ENCODE data around the gene ACER3. TPM values are rescaled to one million over a fixed set of nuclear protein-coding genes. Genes with fewer than 3 reads are reported as not detected.

ACER3 gene
- total and polyA plus RNA-seq, 8 donors, result 2.1 to 25.9 (median 8.5) TPM

GRCh38 chr11:77038825-77039326 lies 178.2 kb downstream of the ACER3 start:
- peaks cover 0 to 65% (median 23%) of the 10 kb centered on the region in 3 donors for H3K27me3 ChIP-seq
- H3K4me3 ChIP-seq, result no peak overlapping the region
- TF ChIP-seq POLR2AphosphoS5 (IDR thresholded peaks at IDR 0.05) (no peak), EP300 (IDR thresholded peaks at IDR 0.05) (no peak), POLR2A (IDR thresholded peaks at IDR 0.05) (no peak), CTCF (IDR thresholded peaks at IDR 0.05) (no peak)
- peaks cover 0 to 15% (median 0%) of the 10 kb centered on the region in 4 donors for H3K36me3 ChIP-seq
- WGBS, 5 donors, result 75 to 86% (median 81%) methylated on average over 16 of the region's 16 CpGs
- peaks cover 16 to 41% (median 29%) of the 10 kb centered on the region in 4 donors for H3K4me1 ChIP-seq
- no peak overlapping the region for H3K27ac ChIP-seq
- no peak for DNase-seq
- intact Hi-C loops (cut with DNase I; ENCODE audit: low total_unique reads), result no loop called here
- H3K9me3 ChIP-seq, result no peaks in the 10 kb centered on the region

DNA sequence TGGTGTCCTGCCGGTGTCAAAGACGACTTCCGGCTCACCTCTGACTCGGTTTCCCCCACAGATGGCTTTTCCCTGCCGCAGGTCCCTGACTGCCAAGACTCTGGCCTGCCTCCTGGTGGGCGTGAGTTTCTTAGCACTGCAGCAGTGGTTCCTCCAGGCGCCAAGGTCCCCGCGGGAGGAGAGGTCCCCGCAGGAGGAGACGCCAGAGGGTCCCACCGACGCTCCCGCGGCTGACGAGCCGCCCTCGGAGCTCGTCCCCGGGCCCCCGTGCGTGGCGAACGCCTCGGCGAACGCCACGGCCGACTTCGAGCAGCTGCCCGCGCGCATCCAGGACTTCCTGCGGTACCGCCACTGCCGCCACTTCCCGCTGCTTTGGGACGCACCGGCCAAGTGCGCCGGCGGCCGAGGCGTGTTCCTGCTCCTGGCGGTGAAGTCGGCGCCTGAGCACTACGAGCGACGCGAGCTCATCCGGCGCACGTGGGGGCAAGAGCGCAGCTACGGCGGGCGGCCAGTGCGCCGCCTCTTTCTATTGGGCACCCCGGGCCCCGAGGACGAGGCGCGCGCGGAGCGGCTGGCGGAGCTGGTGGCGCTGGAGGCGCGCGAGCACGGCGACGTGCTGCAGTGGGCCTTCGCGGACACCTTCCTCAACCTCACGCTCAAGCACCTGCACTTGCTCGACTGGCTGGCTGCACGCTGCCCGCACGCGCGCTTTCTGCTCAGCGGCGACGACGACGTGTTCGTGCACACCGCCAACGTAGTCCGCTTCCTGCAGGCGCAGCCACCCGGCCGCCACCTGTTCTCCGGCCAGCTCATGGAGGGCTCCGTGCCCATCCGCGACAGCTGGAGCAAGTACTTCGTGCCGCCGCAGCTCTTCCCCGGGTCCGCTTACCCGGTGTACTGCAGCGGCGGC lies 179.0 kb downstream of the ACER3 start:
- Histone ChIP-seq H3K27me3 (peaks cover 0 to 67% (median 23%) of the 10 kb centered on the region in 3 donors), H3K36me3 (peaks cover 0 to 15% (median 0%) of the 10 kb centered on the region in 4 donors), H3K27ac (no peak overlapping the region), H3K4me3 (peak overlapping the region; percentile 25 to 49 (median 36)), H3K4me1 (peaks cover 16 to 40% (median 27%) of the 10 kb centered on the region in 4 donors), H3K9me3 (no peaks in the 10 kb centered on the region)
- TF ChIP-seq EP300 (IDR thresholded peaks at IDR 0.05) (no peak), CTCF (IDR thresholded peaks at IDR 0.05) (peak in 2 of 7 experiments; percentile 7 to 40)
- intact Hi-C loops (cut with DNase I; ENCODE audit: low total_unique reads), result no loop called here
- DNase-seq, result peak in 1 of 2 donors; percentile 81
- WGBS, 5 donors, result 29 to 64% (median 56%) methylated on average over 15 to 109 of the region's 109 CpGs

GRCh38 chr11:77040401-77040777 lies 179.7 kb downstream of the ACER3 start:
- Histone ChIP-seq H3K36me3 (peaks cover 0 to 15% (median 0%) of the 10 kb centered on the region in 4 donors), H3K4me1 (peaks cover 16 to 33% (median 24%) of the 10 kb centered on the region in 4 donors), H3K9me3 (no peaks in the 10 kb centered on the region), H3K27ac (no peak overlapping the region), H3K4me3 (peak overlapping the region in 2 of 4 donors; percentile 43 to 49), H3K27me3 (peaks cover 0 to 73% (median 23%) of the 10 kb centered on the region in 3 donors)
- TF ChIP-seq POLR2AphosphoS5 (IDR thresholded peaks at IDR 0.05) (no peak), EP300 (IDR thresholded peaks at IDR 0.05) (no peak), CTCF (IDR thresholded peaks at IDR 0.05) (no peak), POLR2A (IDR thresholded peaks at IDR 0.05) (no peak)
- DNase-seq, result no peak
- intact Hi-C loops (cut with DNase I; ENCODE audit: low total_unique reads), result no loop called here
- WGBS, 5 donors, result 79 to 98% (median 87%) methylated on average over 12 to 37 of the region's 37 CpGs

DNA sequence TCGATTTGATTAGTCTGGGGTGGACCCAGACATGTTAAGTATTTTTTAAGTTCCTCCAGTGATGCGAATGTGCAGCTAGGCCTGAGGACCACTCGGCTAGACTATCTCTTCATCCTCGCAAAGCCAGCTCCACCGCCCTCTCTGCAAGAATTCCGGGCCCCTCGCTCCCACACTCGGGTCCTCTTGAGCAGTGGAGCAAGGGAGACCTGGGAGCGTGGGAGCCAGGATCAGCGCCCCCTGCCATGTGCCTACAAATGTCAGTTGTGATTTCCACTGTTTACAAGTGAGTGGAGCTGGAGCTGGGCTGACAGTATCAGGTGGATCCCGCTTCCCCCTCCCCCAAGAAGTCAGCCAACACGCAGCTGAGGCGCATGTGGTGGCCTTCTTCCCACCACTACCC lies 180.2 kb downstream of the ACER3 start:
- 93 to 97% (median 94%) methylated on average over 13 of the region's 13 CpGs for WGBS, 5 donors
- Histone ChIP-seq H3K4me3 (no peak overlapping the region), H3K4me1 (peaks cover 18 to 32% (median 22%) of the 10 kb centered on the region in 4 donors), H3K27ac (no peak overlapping the region), H3K36me3 (peaks cover 0 to 15% (median 0%) of the 10 kb centered on the region in 4 donors), H3K9me3 (no peaks in the 10 kb centered on the region), H3K27me3 (peaks cover under 1 to 78% (median 26%) of the 10 kb centered on the region in 3 donors)
- DNase-seq, result no peak
- intact Hi-C loops (cut with DNase I; ENCODE audit: low total_unique reads), result no loop called here
- TF ChIP-seq POLR2A (IDR thresholded peaks at IDR 0.05) (no peak), CTCF (IDR thresholded peaks at IDR 0.05) (no peak), POLR2AphosphoS5 (IDR thresholded peaks at IDR 0.05) (no peak), EP300 (IDR thresholded peaks at IDR 0.05) (no peak)
